Pulmonary artery endothelial cell (primary cell): ENCODE results near the gene BZW1. TPM values are rescaled to one million over a fixed set of nuclear protein-coding genes. Genes with fewer than 3 reads are reported as not detected.

ENCODE experiments used
- DNase-seq: peaks from one replicate; pipeline ENCODE4 v3.0.0-alpha.2; 2011; ENCODE audit warnings: low read depth, low spot score
- total RNA-seq: library from RNA; depleted of rRNA; stranded (reverse); fragments of >200 nt; gene quantifications from 2 replicates; pipeline ENCODE4 v1.2.3, GENCODE V29; 2014

Gene BZW1
- 747 and 842 TPM in 2 replicates for total RNA-seq

DNA sequence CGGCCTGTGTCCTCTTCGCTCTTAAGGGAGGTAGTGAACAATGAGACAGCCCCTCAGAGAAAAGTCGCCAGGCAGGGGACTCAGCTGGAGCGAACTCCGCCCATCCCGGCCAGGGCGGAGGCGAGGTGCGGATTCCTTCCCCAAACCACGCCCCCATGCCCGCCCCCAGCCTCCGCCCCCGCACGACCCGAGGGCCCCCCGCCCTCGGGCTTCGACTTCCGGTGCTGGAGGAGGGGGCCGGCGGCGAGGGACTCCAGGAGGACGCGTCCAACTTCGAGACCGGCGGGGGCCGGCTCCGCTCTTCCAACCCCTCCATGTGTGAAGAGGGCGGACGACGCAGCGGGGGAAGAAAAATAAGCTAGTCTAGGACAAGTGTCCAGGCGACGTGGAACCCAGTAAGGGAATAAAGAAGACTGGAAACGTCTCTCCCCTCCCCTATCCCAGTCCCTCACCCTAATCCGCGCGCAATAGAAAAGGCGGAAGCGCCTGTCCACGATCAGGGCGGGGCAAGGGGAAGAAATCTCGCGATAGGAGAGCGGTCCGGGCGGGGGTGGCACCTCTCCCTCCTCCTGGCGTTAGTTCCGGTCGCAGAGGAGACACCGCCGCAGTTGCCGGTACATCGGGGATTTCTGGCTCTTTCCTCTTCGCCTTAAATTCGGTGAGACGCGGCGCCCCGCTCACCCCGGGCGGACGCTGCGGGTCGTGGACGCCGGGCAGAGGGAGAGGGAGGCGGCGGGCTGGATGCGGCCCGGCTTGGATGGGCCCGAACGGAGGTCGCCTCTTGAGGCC is at the start of gene BZW1:
TSS of gene BZW1 (plus strand) at position 578 of the 789 bp plus-strand sequence. CDS start 1,308 bp downstream, outside the sequence.
- peak; percentile 85 for DNase-seq

DNA sequence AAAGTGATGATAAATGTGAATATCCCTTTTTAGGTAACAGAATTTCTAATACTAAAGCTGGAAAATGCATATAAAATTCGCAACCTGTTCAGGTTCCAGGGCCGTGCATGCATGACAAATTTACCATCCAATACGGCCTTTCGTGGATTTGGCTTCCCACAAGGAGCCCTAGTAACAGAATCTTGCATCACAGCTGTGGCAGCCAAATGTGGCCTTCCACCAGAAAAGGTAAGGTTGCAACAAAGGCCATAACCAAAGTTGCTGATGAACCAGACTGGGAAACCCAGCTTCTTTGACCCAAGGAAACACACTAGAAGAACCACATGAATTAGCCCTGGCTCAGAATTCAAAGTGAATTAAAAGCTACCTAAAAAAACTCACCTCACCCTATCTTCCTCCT is 49.6 kb upstream of the BZW1 start:
- DNase-seq: no peak

DNA sequence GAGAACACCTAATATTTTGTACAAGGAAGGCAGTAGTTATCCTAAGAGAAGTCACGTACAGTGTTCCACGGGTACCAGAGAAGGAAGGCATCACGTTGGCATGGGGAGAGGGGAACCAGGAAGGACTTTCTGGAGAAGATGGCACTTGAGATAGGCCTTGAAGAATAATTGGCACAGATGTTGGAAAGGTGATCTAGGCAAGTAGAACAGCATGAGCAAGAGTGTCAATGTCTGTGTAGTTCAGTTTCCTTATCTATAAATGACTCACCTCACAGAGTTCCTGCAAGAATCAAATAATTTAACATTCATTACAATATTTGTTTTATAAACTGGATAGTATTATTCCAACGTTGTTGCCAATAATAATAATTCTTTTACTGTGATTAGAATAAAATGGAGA is 48.3 kb upstream of the BZW1 start:
- DNase-seq: peak; percentile 30

DNA sequence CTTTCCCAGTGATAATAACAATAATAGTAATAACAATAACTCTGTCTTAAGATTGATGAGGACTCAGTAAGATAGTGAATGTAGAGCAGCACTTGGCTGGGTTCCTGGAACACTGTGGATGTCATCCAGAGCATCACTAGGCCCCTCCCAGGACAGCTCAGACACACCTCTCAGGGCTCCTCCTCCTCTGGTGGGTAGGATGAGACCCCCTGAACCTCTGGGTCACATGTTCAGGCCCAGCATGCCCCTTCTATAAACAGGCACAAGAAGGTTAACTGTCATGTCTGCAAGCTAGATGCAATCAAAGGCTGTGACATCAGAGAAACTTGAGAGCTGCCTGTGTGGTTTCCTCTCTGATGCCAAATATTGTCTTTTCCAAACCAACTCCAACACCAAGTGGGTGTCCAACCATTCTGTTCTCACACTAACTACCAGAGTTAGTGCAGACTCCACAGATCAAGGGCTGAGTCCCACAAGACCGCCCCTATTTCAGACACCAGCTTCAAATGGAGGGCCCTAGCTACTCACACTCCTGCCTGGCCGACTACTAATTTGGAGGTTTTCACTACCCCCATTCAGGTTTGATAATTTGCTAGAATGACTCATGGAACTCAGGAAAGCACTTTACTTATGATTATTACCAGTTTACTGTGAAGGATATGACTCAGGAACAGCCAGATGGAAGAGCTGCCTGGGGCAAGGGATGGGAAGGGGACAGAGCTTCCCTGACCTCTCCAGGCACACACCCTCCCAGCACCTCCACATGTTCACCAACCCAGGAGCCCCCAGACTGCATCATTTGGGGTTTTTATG is 46.4 kb upstream of the BZW1 start:
- peak; percentile 71 for DNase-seq

DNA sequence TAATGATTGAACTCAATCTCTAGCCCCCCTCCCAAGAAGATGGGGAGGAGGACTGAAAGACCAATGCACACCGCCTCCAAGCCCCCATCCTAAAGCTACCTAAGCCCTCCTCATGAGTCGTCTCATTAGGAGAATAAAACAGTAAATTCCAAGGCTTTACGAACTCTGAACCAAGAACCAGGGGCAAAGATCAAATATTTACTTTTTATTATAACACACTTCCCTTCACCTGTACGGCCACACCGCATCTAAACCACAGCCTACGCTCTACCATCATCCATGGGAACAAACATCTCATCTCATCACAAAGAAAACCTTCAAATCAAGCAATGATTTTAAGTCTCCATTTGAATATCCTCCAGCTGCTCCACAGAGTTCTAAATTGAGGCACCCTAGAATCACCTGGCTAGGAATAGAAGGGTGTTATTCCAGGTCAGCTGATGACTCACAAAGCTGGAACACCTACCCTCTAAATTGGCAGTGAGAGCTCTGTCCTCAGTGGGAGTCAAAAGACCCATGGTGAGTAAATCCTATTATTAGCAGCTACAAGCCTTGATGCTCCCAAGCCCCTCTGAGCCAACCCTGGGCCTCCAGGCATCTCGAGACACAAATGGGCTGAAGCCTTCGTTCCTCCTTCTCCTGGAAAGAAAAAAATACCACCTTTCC is 45.6 kb upstream of the BZW1 start:
- no peak for DNase-seq

DNA sequence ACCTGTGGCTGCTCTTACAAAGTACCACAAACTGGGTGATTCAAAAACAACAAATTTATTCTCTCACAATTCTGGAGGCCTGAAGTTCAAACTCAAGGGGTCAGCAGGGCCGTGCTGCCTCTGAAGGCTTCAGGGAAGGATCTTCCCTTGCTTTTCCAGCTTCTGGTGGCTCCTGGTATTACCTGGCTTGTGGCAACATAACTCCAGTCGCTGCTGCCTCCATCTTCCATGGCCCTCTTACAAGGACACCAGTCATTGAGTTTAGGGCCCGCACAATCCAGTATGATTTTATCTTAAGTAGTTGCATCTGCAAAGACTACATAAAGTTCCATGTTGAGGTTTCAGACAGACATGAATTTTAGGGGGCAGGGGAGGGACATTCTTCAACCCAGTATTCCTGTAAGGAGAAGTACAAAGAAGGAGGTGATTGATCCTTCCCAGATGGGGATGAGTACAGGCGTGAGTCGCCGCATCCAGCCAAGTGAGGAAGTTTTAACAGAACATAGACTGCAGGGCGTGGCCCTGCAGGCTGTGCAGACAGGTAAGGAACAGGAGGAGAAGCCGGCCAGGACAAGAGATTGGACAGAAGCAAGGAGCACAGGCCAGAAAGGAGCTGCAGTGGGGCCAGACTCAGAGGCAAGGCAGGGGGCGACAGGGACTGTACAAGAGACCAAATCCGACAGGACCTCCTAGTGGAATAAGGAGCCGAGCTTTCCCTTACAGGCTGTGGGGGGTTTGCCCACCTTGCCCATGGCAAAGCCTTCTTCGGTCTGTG is 44.4 kb upstream of the BZW1 start:
- DNase-seq: no peak

DNA sequence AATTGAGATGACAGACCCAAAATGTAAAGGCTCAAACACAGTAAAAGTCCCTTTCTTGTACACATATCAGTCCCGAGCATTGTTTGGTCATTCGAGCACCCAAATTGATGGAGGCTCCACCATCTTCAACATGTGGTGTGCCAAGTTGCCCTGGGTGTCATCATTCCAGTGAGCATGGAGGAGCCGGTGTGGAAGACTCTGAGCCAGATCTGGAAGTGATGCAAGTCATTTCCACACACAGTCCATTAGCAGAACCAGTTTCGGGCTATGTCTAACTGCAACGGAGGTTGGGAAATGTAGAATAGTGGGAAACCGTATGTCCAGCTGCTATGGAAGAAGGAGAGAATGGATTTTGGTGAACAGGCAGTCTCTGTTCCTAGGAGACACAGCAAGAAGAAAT is 40.9 kb upstream of the BZW1 start:
- DNase-seq: no peak

DNA sequence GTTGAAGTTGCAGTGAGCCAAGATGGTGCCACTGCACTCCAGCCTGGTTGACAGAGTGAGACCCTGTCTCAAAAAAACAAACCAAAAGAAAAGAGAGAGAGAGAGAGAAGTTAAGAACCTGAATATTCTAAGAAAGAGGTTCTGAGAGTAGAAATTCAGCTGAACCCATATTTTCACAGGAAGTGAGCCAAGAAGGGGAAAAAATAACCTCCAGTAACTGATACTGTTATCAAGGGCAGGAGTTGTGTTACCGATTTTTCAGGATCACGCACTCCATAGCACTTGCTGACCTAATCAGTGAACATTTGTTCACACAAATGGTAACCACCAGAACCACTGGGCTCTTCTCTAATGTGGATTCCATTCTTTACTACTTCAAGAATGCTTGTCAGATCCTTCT is 39.1 kb upstream of the BZW1 start:
- DNase-seq: no peak

DNA sequence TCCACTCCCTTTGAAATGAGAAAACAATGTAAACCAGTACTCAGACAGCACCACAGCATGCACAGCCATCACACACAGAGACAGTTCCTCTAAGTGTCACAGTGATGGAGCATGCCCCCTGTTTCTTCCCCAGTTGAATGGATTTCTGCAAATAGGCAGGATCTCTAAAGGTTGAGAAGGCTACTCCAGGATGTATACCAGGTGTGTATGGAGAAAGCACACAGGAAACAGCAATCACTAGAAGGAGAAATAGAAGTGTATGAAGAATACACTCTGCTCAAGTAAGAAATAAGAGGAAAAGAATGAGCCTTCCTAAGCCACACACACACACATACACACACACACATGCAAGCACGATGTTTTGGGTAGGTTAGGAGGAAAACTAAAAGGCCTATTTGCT is 38.6 kb upstream of the BZW1 start:
- DNase-seq: no peak

DNA sequence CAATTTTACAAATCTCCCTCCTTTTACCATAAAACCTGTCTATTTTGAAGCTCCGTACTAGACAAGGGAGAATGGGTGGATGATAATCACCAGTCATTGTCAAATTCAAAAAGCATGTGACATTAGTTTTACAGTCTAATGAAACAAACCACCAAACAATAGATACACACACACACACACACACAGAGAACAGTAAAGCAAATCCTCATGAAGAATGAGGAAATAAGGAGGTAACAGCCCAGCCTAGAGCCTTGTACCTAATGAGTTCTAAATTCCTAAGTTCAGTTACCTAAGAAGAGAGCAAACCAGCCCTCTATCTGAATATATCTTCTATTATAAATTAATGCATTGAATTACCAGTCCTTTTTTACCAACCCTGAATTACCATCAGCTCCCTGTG is 36.8 kb upstream of the BZW1 start:
- no peak for DNase-seq

DNA sequence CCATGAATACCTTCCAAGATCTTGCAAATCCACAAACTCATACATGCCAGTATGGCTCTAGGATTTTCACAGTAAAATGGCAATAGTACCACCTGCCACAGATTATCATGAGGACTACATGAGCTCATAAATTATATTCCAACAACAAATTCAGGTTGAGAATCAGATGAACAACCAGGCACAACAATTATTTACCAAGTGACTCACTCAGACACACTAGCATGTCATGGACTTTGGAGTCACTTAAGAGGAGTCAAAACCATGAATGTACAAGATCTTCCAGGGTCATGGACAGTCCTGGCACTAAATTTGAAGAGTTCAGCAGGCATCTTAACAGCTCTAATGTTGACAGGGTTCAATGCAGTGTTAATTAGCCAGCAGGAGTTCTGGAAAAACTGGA is 34.4 kb upstream of the BZW1 start:
- no peak for DNase-seq

DNA sequence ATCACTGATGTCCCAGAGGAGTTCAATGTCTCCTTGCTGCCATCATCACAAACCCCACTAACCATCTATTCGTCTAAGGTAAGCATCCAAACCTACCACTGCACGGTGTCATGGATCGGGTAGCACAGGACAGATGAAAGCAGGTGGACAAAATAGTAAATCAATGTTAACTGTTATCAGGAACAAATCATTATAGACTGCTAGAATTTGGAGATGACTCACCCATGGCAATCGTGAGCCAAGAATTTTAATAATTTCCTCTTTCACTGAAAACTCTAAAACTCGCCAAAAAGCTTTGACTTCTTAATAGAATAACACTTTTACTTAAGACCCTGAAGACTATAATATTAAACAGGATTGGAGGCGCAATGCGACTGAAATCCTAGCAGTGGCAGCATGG is 33.7 kb upstream of the BZW1 start:
- no peak for DNase-seq

DNA sequence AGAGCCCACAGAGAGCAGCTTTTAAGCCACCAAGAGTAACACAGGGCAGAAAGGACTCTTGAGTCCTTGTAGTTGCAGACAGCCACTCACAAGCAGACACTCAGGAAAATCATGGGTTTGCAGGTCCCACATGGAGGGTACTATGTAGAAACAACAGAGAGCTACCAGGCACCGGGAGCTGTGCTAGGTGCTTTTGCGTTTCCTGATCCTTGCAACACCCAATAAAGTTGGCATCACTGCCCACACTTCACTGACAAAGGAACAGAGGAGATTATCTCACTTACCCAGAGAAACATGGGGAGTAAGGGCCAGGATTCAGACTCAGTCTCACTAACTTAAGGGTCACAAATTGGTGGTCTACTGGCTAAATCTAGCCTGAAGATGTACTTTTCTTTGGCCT is 32.5 kb upstream of the BZW1 start:
- no peak for DNase-seq

DNA sequence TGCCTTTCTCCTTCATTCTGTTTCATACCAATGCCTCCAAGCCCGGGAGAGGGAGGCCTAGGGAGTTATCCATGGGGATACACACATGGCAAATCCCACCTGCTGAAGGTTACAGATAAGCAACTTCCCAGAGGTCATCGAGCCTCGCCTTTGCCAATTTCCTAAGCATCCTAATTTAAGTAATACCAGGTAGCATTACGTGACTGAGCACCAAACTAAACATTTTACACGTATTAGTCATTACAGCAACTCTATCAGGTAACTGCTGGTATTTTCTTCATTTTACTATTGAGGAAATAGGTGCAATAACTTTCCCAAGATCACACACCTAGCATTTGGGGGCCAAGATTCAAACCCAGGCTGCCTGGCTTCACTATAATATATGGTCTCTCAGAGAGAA is 30.1 kb upstream of the BZW1 start:
- DNase-seq: no peak

DNA sequence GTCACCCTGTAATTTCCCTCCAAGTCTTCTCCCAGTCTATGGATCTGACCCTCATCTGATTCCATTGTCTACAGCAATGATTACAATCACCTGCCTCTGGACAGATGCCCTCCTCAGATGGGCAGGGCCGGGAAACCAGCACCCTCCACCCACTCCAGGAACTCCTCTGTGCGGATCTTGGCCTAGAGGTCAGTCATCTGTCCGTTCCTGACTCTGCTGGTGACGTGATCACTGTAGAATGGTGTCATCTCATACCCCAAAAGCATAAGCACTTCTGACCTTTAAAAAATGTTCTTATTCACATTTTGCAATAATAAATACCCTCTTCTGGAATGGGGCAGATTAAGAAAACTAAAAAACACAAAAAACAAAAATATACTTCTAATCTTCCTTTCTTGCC is 29.5 kb upstream of the BZW1 start:
- DNase-seq: no peak

DNA sequence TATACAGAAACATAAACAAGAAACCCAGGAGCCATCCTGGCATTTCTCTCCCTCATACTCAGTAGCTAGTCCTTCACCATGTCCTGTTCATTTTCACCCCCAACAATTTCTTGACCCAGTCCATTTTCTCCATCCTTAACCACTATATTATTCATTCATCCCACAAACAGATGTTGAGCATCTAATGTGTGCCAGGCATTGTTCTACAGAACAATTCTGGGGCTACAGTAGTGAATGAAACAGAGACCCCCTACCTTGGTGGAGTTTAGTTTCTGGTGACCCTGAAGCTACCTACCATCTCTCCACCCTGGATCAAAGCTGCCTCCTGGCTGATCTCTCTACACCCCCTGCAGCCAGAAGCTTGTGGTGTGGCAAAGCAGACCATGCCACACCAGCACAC is 27.5 kb upstream of the BZW1 start:
- no peak for DNase-seq

DNA sequence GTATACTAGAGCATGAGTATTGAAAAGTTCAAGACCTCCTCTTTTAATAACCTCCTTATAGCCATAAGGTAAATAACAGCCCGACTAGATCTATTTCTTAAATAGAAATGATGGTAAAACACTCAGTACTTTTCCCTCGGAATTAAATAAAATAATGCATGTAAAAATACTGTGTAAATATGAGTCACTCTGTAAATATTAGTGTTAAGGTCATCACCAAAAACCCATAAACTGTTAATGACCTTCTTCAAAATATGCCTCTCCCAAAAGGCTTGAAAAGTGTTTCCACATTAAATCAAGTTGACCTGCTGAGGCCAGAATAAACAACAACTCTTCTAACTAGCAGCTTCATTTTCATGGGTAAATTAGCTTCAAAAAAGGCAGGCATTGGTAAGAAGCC is 25.3 kb upstream of the BZW1 start:
- no peak for DNase-seq

DNA sequence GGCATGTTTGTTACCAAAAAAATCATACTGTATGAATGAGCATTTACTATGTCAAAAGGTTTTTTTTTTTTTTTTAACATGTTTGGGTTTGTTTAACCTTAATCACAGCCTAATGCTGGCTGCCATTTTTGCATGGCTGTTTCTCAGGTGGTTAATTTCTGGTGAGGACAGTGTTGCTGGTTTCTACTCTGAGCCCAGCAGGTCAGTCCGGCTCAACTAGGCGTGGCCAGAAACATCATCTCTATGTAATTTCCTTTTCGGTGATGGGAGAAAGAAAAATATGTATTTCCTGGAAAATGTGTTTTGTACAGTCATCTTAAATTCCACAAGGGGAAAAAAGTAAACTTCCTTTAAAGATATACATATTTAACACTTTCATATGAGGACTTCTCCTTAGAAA is 24.9 kb upstream of the BZW1 start:
- peak; percentile 89 for DNase-seq

DNA sequence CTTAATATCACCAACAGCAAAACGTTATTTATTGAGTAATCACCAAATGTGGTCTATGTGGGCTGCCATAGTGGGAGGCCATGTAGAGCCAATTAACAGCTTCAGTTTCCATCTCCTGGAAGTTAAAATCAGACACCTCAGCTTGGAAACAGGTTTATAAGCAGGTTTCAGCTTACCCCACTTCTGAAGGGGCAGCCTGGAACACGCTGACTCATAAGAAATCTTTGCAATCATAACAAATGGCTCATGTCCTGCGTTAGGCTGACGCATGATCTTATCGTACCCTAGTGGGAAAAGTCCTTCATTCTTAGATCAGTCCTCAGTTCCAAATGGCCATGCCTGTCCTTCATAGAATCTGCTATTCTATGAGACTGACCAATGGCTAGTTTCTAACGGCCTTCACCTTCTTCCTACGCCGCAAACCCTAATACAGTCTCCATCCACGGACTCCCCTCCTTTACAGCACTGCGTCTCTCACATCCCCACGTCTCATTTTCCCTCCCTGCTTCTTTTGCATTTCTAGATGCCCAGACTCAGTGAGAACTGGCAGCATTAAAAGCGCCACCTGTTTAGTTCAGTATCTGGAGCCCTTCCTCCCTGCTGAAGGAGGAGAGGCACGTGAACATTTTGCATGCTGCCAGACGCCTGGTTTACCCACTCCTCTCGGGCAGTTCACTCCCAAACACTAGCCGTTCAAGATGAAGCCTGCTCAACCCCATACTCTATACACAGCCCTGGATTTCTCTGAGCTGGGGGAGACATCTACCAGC is 24.2 kb upstream of the BZW1 start:
- peak; percentile 92 for DNase-seq

DNA sequence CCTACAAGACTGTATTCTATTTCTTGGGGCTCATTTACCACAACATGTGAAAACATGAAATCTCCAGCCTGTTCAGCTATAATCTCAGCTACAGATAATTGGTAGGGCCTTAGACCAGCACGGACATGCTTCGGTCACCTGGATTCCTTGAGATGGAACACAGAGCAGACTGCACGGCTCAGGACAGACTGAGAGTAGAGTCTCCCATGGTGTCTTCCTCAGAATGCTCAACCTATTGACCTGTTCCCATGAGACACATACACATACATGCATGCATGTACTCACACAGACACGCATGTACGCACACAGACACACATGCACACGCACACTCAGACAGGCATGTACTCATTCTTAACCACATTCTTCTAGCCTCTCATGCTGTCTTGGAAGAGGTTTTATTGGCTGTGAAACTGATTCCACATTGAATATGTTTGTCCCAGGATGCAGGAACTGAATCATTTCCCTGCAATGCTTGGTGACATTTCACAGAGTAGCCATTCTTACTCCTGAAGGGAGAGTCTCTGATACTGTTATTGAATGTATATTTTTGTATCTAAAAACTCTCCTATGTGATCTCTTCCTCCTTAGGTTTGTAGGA is 23.5 kb upstream of the BZW1 start:
- DNase-seq: peak; percentile 71
